Stimulated activated naive CD8-positive, alpha-beta T cell treated with anti-CD3 and anti-CD28 coated beads, Interleukin-15, amount 100 ng/mL, for 72 hours (primary cell): ENCODE measurements around the gene ELP4.

Experiments
- ATAC-seq: fragments of 150-1000 bp; cut with Tn5 transposase; 2 replicates; pipeline ENCODE4 v1.10.0; 2021; ENCODE audit warnings: mild to moderate bottlenecking, moderate library complexity
- DNase-seq, 2 donors: peaks; one replicate each; pipeline ENCODE4 v3.0.0; 2021 to 2022
- H3K27ac Mint-ChIP-seq, 2 donors: one replicate each; pipeline ENCODE4 v1.8.0; 2022; ENCODE audit warnings: mild to moderate bottlenecking in 2 of 2, mixed read lengths in 2 of 2, moderate library complexity in 2 of 2
- H3K27me3 Mint-ChIP-seq: one replicate; pipeline ENCODE4 v1.8.0; 2022; ENCODE audit warnings: mixed read lengths
- H3K4me1 Mint-ChIP-seq: one replicate; pipeline ENCODE4 v1.8.0; 2022; ENCODE audit warnings: mild to moderate bottlenecking, mixed read lengths
- H3K4me3 Mint-ChIP-seq, 2 donors: one replicate each; pipeline ENCODE4 v1.8.0; 2022; ENCODE audit warnings: mild to moderate bottlenecking in 2 of 2, mixed read lengths in 2 of 2, moderate library complexity in 1 of 2
- H3K9me3 Mint-ChIP-seq, 2 donors: one replicate each; pipeline ENCODE4 v1.8.0; 2022; ENCODE audit warnings: mixed read lengths in 2 of 2

The ELP4 gene

GRCh38 chr11:31817621-31818424 is 308.3 kb downstream of the ELP4 start:
- ATAC-seq (no peak), DNase-seq (no peak)
- peaks cover 100% of the 10 kb centered on the region for H3K27me3 Mint-ChIP-seq
- no peak overlapping the region for H3K27ac Mint-ChIP-seq
- H3K4me1 Mint-ChIP-seq, result peaks cover 66% of the 10 kb centered on the region
- no peaks in the 10 kb centered on the region for H3K9me3 Mint-ChIP-seq
- H3K4me3 Mint-ChIP-seq, result peak overlapping the region; percentile 64 to 71

GRCh38 chr11:31818425-31818755 is 308.8 kb downstream of the ELP4 start:
- ATAC-seq (no peak), DNase-seq (no peak)
- H3K27me3 Mint-ChIP-seq, result peaks cover 100% of the 10 kb centered on the region
- no peak overlapping the region for H3K27ac Mint-ChIP-seq
- H3K9me3 Mint-ChIP-seq, result no peaks in the 10 kb centered on the region
- peaks cover 67% of the 10 kb centered on the region for H3K4me1 Mint-ChIP-seq
- peak overlapping the region in 1 of 2 donors; percentile 35 for H3K4me3 Mint-ChIP-seq

- Mint-ChIP-seq H3K4me3 (no peak overlapping the region), H3K9me3 (no peaks in the 10 kb centered on the region), H3K27ac (no peak overlapping the region), H3K27me3 (peaks cover 100% of the 10 kb centered on the region), H3K4me1 (peaks cover 66% of the 10 kb centered on the region)
- ATAC-seq (no peak), DNase-seq (no peak)
These were observed 309.3 kb downstream of the ELP4 start for GRCh38 chr11:31818874-31819331.

GRCh38 chr11:31819621-31820437 is 310.3 kb downstream of the ELP4 start:
- DNase-seq, result no peak
- H3K27me3 Mint-ChIP-seq, result peaks cover 100% of the 10 kb centered on the region
- H3K4me1 Mint-ChIP-seq, result peaks cover 64% of the 10 kb centered on the region
- peak; percentile 15 for ATAC-seq
- no peak overlapping the region for H3K4me3 Mint-ChIP-seq
- no peak overlapping the region for H3K27ac Mint-ChIP-seq
- H3K9me3 Mint-ChIP-seq, result no peaks in the 10 kb centered on the region

GRCh38 chr11:31820438-31820818 is 310.9 kb downstream of the ELP4 start:
- Mint-ChIP-seq H3K4me1 (peaks cover 64% of the 10 kb centered on the region), H3K4me3 (peak overlapping the region in 1 of 2 donors; percentile 33), H3K27me3 (peaks cover 100% of the 10 kb centered on the region), H3K9me3 (no peaks in the 10 kb centered on the region), H3K27ac (no peak overlapping the region)
- no peak for DNase-seq
- ATAC-seq, result no peak

GRCh38 chr11:31821235-31821764 is 311.7 kb downstream of the ELP4 start:
- H3K4me3 Mint-ChIP-seq, result no peak overlapping the region
- ATAC-seq (no peak), DNase-seq (no peak)
- H3K4me1 Mint-ChIP-seq, result peaks cover 64% of the 10 kb centered on the region
- H3K27me3 Mint-ChIP-seq, result peaks cover 100% of the 10 kb centered on the region
- no peaks in the 10 kb centered on the region for H3K9me3 Mint-ChIP-seq
- H3K27ac Mint-ChIP-seq, result no peak overlapping the region

GRCh38 chr11:31821766-31822165 is 312.2 kb downstream of the ELP4 start:
- Mint-ChIP-seq H3K27me3 (peaks cover 100% of the 10 kb centered on the region), H3K4me1 (peaks cover 65% of the 10 kb centered on the region), H3K27ac (no peak overlapping the region), H3K4me3 (no peak overlapping the region), H3K9me3 (no peaks in the 10 kb centered on the region)
- DNase-seq (no peak), ATAC-seq (no peak)

GRCh38 chr11:31822175-31822926 is 312.8 kb downstream of the ELP4 start:
- Mint-ChIP-seq H3K9me3 (no peaks in the 10 kb centered on the region), H3K4me3 (no peak overlapping the region), H3K4me1 (peaks cover 66% of the 10 kb centered on the region), H3K27me3 (peaks cover 100% of the 10 kb centered on the region), H3K27ac (no peak overlapping the region)
- DNase-seq (no peak), ATAC-seq (no peak)

- ATAC-seq (no peak), DNase-seq (no peak)
- no peak overlapping the region for H3K27ac Mint-ChIP-seq
- H3K4me3 Mint-ChIP-seq, result no peak overlapping the region
- H3K9me3 Mint-ChIP-seq, result no peaks in the 10 kb centered on the region
- peaks cover 100% of the 10 kb centered on the region for H3K27me3 Mint-ChIP-seq
- H3K4me1 Mint-ChIP-seq, result peaks cover 68% of the 10 kb centered on the region
These were observed 313.5 kb downstream of the ELP4 start for GRCh38 chr11:31822927-31823643.

GRCh38 chr11:31823644-31824331 is 314.2 kb downstream of the ELP4 start:
- Mint-ChIP-seq H3K27me3 (peaks cover 96% of the 10 kb centered on the region), H3K4me3 (no peak overlapping the region), H3K27ac (no peak overlapping the region), H3K4me1 (peaks cover 61% of the 10 kb centered on the region), H3K9me3 (no peaks in the 10 kb centered on the region)
- no peak for ATAC-seq
- no peak for DNase-seq

GRCh38 chr11:31824332-31824878 is 314.8 kb downstream of the ELP4 start:
- peaks cover 60% of the 10 kb centered on the region for H3K4me1 Mint-ChIP-seq
- H3K27ac Mint-ChIP-seq, result peak overlapping the region in 1 of 2 donors; percentile 80
- DNase-seq (no peak), ATAC-seq (no peak)
- H3K27me3 Mint-ChIP-seq, result peaks cover 95% of the 10 kb centered on the region
- H3K4me3 Mint-ChIP-seq, result peak overlapping the region in 1 of 2 donors; percentile 50
- no peaks in the 10 kb centered on the region for H3K9me3 Mint-ChIP-seq

- H3K27me3 Mint-ChIP-seq, result peaks cover 95% of the 10 kb centered on the region
- H3K4me3 Mint-ChIP-seq, result peak overlapping the region; percentile 22 to 50
- DNase-seq, result no peak
These were observed 315.6 kb downstream of the ELP4 start for GRCh38 chr11:31824879-31825837.

GRCh38 chr11:31825838-31826484 is 316.4 kb downstream of the ELP4 start:
- no peaks in the 10 kb centered on the region for H3K9me3 Mint-ChIP-seq
- DNase-seq (no peak), ATAC-seq (peak; percentile 43)
- H3K27ac Mint-ChIP-seq, result no peak overlapping the region
- H3K4me1 Mint-ChIP-seq, result peaks cover 48% of the 10 kb centered on the region
- peaks cover 90% of the 10 kb centered on the region for H3K27me3 Mint-ChIP-seq
- H3K4me3 Mint-ChIP-seq, result peak overlapping the region; percentile 18 to 49

More at GRCh38 chr11:31824879-31825837, 315.6 kb downstream of the ELP4 start:
- Mint-ChIP-seq H3K9me3 (no peaks in the 10 kb centered on the region), H3K27ac (peak overlapping the region in 1 of 2 donors; percentile 88), H3K4me1 (peaks cover 54% of the 10 kb centered on the region)
- ATAC-seq, result no peak
